NCI-H748 treated with DMSO at 0.1 percent for 48 hours (cell line): ENCODE results near the gene LRRC36.

Experiments used
- DNase-seq: peaks from one replicate; lab custom pipeline; 2025; lab: John Stamatoyannopoulos, UW

Gene LRRC36

GRCh38 chr16:67294938-67295361 is 31.7 kb upstream of the LRRC36 start:
- no peak for DNase-seq

GRCh38 chr16:67296420-67296819 is 30.2 kb upstream of the LRRC36 start:
- DNase-seq: no peak

DNA sequence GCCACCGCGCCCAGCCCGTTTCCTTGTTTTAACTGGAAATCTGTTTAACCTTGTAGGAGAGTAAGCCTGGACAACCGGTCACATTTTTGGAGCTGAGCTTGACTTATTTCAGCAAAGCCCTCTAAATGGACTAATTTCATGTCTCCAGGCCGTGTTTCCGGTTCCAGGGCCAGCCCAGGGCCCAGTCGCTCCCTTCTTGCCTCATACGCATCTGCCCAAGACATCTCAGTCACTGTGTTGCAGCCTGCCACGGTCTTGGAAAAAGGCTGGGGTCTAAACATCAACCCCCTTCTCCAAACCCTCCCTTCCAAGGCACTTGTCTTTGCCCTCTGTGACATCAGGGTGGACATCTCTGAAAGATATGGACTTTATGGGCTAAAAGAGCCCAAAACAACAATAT is 28.3 kb upstream of the LRRC36 start:
- no peak for DNase-seq

DNA sequence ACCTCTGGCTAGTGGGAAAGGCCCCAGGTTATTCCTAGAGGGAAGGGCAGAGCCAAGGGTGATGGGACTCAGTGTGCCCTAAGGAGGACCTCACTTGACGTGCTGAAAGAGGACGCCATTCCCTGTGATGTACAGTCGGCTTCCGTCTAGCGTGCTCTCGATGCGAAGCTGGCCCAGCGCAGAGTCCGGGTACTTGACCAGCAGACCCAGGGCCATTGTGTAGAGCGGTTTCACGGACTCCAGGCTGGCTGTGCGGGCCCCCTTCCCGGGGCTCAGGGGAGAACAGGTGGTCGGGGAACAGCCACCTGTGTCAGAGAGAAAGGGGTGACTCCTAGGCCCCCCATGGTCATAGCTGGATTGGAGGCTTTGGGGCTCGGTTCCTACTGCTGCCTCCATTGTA is 27.3 kb upstream of the LRRC36 start:
- DNase-seq: no peak

- DNase-seq: no peak
These were observed 25.4 kb upstream of the LRRC36 start for GRCh38 chr16:67301080-67301782.

DNA sequence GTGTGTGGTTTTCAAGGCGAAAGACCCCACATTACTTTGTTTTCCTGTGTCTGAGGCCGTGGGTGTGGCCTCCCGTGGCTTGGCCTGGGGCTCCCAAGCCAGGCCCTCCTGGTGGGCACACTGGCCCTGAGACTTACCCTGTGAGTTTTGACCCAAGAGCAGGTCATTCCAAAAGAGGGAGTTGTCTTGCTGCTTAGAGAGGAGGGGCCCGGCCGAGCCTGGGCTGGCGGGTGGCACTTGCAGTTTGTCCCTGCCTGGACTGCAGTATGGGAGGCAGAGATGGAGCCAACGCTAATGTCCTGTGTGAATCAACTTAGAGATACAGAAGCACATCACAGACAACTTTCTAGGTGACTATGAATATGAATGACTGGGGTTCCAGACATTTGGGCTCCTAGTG is 24.5 kb upstream of the LRRC36 start:
- DNase-seq: no peak

DNA sequence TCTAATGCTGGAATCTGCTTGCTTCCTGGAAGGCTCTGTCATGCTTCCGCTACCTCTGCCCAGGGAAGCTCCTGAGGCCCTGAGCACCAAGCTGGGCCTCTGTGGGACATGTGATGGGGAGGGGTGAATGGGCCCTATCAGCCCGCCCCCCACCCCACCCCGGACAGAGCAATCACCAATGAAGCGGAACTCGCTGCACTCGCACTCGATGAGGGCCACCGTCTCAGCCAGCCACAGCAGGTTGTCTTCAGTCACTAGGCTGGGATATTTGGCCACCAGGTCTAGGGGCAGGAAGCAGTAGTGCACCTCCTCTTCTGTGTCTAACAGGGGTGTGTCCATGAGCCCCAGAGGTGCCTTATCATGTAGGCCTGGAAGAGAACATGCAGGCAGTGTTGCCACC is 23.6 kb upstream of the LRRC36 start:
- no peak for DNase-seq

DNA sequence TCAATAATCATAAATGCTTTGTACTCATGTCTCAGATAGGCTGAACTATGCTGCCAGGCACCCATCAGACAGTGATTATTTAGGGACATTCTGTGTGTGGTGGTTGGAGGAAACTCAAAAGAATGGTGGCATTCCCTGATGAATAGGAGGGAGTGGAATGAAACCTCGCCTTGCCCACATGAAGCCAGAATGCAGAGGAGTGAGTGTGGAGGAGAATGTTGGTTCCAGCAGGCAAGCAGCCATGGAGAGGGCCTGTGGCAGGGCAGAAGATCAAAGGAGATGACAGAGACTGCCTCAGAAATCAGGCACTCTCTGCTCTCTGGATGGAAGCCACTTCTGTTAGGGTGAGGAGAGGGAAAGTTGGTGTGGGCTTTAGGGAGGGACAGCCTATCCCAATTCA is 22.6 kb upstream of the LRRC36 start:
- no peak for DNase-seq

DNA sequence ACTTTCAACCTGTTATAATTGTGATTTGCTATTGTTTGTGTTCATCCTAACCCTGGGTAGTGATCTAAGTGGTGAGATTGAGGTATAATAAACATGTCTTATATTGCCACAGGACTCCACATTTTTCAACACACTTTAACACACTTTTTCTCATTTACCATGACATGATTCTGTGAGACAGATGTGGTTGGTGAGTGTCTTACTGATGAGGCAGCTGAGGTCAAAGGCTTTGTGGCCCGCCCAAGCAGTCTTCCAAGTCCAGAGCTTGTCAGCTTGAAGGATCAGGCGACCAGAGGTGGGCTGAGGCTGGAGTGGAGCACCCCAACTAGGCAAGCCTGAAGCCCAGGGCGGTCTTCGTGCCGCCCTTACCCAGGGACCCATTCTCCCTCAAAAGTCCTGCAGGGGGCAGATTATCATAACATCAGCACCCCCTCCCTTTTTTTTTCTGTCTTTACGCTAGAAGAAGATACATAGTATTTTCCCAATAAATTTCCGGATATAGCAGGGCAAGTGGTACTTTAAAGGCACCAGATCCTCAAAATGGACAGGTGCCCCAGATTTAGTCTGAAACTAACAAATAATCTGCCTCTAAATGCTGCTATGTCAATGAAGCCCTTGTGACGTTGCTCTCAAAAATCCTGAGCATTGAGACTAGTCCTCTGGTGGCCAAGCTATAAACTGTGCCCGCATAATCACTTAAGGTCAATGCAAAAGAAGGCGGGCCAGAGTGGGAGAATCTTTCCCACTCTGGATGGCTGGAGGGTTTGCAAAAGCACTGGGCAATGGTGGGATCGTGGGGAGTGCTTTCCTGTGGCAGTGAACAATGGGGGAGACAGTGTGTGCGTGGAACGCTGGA is 21.2 kb upstream of the LRRC36 start:
- no peak for DNase-seq

GRCh38 chr16:67310561-67310960 is 16.1 kb upstream of the LRRC36 start:
- no peak for DNase-seq

GRCh38 chr16:67311607-67312488 is 14.8 kb upstream of the LRRC36 start:
- DNase-seq: no peak

DNA sequence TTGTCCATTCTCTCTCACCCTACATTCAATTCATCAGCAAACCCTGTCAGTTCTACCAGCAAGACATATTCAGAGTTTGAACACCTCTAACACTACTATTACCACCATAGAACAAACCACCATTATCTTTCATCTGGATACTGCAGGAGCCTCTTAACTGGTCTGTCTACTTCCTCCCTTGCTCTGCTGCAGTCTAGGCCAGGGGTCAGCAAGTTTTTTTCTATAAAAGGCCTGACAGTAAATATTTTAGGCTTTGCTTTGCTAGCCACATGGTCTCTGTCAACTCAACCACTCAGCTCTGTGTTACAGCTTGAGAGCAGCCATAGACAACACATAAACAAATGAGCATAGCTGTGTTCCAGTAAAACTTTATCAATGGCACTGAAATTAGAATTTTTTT is 13.9 kb upstream of the LRRC36 start:
- no peak for DNase-seq

DNA sequence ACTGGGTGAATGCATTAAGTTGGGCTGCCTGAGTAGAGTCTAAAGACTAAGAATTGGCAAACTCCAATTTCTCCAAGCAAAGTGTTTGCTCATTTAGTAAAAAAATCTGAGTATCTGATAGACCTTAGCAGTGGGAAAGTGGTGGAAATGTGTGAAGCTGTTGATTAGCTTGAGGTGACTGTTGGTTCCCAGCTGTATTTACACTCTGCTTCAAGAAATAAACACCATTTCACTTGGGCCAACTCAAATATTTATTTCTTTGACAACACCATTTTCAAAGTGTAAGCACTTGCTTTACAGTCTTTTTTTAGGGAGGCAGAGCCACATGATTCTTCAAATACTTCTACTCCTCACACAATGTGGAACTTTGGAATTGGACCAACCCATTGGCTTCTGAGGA is 8.8 kb upstream of the LRRC36 start:
- no peak for DNase-seq

- no peak for DNase-seq
These were observed 522 bp upstream of the LRRC36 start for GRCh38 chr16:67326115-67326471.

DNA sequence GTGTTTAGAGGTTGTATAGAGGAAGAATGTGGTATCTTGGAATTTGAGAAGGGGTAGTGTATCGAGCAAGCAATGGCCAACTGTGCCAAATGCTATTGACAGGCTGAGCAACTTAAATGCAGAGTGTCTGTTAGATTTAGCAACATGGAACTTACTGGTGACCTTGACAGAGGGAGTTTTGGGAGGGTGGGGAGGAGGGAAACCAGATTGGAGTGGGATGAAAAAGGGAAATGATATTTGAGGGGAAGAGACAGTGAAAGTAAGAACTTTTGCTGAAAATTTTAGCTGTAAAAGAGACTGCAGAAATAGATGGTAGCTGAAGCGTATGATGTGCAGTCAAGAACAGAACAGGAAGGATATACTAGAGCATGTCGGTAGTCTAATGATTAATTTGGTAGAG is 1.1 kb downstream of the LRRC36 start:
- DNase-seq: no peak

DNA sequence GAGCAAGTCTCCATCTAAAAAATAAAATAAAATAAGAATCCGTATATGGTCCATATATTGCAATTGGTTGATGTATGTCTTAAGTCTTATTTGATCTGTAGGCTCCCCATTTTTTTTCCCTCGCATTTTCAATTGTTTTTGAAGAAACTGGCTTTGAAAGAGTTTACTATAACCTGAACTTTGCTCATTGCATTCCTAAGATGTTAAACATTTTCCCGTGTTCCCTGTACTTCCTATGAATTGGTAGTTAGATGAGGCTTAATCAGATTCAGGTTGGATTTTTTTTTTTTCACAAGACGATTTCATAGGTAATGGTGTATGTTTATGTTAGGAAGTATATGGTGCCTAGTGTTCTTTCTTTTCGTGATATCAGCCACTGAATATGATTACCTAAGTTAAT is 3.3 kb downstream of the LRRC36 start:
- no peak for DNase-seq

DNA sequence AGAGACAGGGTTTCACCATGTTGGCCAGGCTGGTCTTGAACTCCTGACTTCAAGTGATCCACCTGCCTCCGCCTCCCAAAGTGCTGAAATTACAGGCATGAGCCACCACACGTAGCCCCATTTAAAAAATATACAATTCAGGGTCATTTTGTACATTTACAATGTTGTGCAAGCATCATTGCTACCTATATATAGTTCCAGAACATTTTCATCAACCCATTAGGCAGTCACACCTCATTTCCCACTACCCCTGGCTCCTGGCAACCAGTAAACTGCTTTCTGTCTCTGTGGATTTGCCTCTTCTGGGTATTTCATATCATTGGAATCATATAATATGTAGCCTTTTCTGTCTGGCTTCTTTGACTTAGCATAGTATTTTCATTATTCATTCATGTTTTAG is 6.7 kb downstream of the LRRC36 start:
- no peak for DNase-seq

DNA sequence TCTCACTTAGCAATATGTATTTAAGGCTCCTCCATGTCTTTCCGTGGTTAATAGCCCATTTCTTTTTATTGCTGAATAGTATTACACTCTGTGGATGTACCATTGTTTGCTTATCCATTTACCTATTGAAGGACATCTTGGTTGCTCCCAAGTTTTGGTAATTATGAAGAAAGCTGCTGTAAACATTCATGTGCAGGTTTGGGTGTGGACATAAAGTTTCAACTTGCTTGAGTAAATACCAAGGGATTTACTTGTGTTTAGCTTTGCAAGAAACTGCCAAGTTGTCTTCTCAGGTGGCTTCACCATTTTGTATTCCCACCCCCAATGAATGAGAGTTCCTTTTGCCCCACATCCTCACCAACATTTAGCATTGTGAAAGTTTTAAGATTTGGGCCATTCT is 9.5 kb downstream of the LRRC36 start:
- no peak for DNase-seq

DNA sequence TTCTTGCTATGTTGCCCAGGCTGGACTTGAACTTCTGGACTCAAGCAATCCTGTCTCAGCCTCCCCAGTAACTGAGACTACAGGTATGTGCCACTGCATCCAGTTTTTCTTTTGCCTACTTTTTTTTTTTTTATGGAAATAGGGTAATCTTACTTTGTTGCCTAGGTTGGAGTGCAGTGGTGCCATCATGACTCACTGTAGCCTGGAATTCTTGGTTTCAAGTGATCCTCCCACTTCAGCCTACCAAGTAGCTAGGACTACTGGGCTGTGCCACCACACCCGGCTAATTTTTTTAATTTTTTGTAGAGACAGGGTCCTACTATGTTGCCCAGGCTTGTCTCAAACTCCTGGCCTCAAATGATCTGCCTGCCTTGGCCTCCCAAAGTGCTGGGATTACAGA is 10.0 kb downstream of the LRRC36 start:
- no peak for DNase-seq

- no peak for DNase-seq
These were observed 12.8 kb downstream of the LRRC36 start for GRCh38 chr16:67339453-67339852.

DNA sequence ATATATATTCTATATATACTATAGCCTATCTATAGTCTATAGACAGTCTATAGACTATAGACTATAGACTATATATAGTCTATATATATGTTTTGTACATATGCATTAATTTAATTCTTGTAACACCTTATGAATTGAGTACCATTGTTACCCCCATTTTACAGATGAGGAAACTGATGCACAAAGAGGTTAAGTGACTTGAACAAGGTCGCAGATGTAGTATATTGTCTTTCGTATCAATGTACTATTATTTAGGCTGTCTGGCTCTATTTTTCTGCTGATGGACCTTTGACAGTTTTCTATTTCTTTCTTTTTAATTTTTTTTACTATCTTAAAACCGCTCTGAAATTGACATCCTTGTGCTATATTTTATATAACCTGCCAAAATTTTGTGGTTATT is 14.6 kb downstream of the LRRC36 start:
- DNase-seq: no peak

DNA sequence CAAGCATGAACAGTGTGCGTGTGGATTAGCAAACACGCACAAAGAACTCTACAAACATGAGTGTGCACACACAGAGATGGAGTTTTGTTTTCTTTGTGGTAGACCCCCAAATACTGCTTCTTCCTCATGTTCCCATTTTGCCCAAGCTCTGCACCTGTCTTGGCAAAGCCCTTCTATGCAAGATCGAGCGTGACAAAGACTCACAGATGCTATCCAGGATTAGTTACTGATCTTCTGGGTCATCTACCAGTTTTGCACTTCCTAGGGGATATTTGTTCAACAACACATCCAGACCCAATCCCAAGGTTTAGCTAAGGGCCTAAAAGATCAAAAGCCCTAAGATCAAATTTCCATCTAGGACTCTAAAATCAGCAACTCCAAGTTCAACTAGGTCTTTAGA is 16.0 kb downstream of the LRRC36 start:
- no peak for DNase-seq

- DNase-seq: no peak
These were observed 18.8 kb downstream of the LRRC36 start for GRCh38 chr16:67345401-67345800.
